Endothelial cell of umbilical vein (primary cell): ENCODE measurements around the gene TDRD9. TPM values are rescaled to one million over a fixed set of nuclear protein-coding genes. Genes with fewer than 3 reads are reported as not detected.
"Not testable (repeated sequence)": the region's sequence is repeated elsewhere in the genome, so short reads cannot be mapped to it uniquely, and the experiment has no call there.

ENCODE experiments used
- BruUV-seq: library from RNA; stranded (reverse); fragments of 400-500 nt; replicated peaks from 2 replicates; lab custom pipeline; 2021; lab: Mats Ljungman, UMichigan
- CTCF ChIA-PET: fragments of 300-600, 350-600 bp; sonication (Branson Sonifier 250); formaldehyde crosslinking; loops from one replicate; lab custom pipeline; 2021; ENCODE audit warnings: antibody characterized with exemption, inconsistent platforms; lab: Charles Lee
- POLR2A ChIA-PET: fragments of 300-600, 350-600 bp; sonication (Branson Sonifier 250); formaldehyde crosslinking; loops from one replicate; lab custom pipeline; 2021; ENCODE audit warnings: antibody characterized with exemption, inconsistent platforms; lab: Charles Lee
- DNase-seq: peaks from one replicate; pipeline ENCODE4 v3.0.0-alpha.2; 2011; ENCODE audit warnings: low read depth, low spot score
- FAIRE-seq: peaks from 2 replicates; lab custom pipeline; 2011; peaks lifted over from hg19 to GRCh38; lab: Jason Lieb, UNC
- H2AFZ ChIP-seq: 2 replicates; pipeline ENCODE4 v1.6.0; 2012; ENCODE audit warnings: low read depth, low read length, control low read depth, inconsistent platforms
- H3K27ac ChIP-seq: 2 replicates; pipeline ENCODE4 v1.5.1; 2011; ENCODE audit warnings: low read depth, mild to moderate bottlenecking, control low read depth, low read length, moderate library complexity; ENCODE audit not compliant: insufficient read depth
- H3K27me3 ChIP-seq, 2 experiments: 2 replicates each; pipeline versions ENCODE4 v1.6.0 to v1.6.1; 2011; ENCODE audit warnings: low read length in 2 of 2, mixed read lengths in 1 of 2; ENCODE audit not compliant: control insufficient read depth in 2 of 2, insufficient read depth in 2 of 2
- H3K36me3 ChIP-seq, 2 experiments: 2 replicates in 1 of 2; 3 replicates in 1 of 2; pipeline ENCODE4 v1.5.1; 2011; ENCODE audit warnings: low read length in 2 of 2, mild to moderate bottlenecking in 1 of 2, moderate library complexity in 1 of 2; ENCODE audit not compliant: control insufficient read depth in 2 of 2, insufficient read depth in 2 of 2; ENCODE audit errors: extremely low read depth in 1 of 2
- H3K4me1 ChIP-seq: 3 replicates; pipeline ENCODE4 v1.5.1; 2011; ENCODE audit warnings: mild to moderate bottlenecking, low read length; ENCODE audit not compliant: control insufficient read depth, insufficient read depth; ENCODE audit errors: extremely low read depth
- H3K4me2 ChIP-seq: 2 replicates; pipeline ENCODE4 v1.6.1; 2011; ENCODE audit warnings: low read length, control low read depth, mixed read lengths; ENCODE audit not compliant: insufficient read depth
- H3K4me3 ChIP-seq, 3 experiments: fragments of 200-600 bp in 1 of 3; sonication (generic), shearing (Covaris generic) in 1 of 3; replicated peaks in 1 of 3; 2 replicates each; pipeline ENCODE4 v1.5.1; 2011 to 2016; ENCODE audit warnings: control low read depth in 3 of 3, low read length in 3 of 3, mild to moderate bottlenecking in 2 of 3, inconsistent platforms in 1 of 3, low read depth in 1 of 3, moderate library complexity in 1 of 3; ENCODE audit not compliant: insufficient read depth in 1 of 3
- H3K79me2 ChIP-seq: 2 replicates; pipeline ENCODE4 v1.6.0; 2012; ENCODE audit warnings: low read length, inconsistent platforms; ENCODE audit not compliant: control insufficient read depth, insufficient read depth
- H3K9ac ChIP-seq: replicated peaks from 2 replicates; pipeline ENCODE3; 2011; ENCODE audit warnings: low read length, control low read depth; ENCODE audit not compliant: insufficient read depth; ENCODE audit errors: extremely low read depth
- H3K9me1 ChIP-seq: replicated peaks from 3 replicates; pipeline ENCODE4 v1.6.0; 2011; ENCODE audit warnings: mild to moderate bottlenecking, low read length; ENCODE audit not compliant: control insufficient read depth, insufficient read depth; ENCODE audit errors: extremely low read depth
- H3K9me3 ChIP-seq: replicated peaks from 2 replicates; pipeline ENCODE4 v1.5.1; 2012; ENCODE audit warnings: low read length, inconsistent platforms; ENCODE audit not compliant: control insufficient read depth, insufficient read depth
- H4K20me1 ChIP-seq: replicated peaks from 2 replicates; pipeline ENCODE3; 2011; ENCODE audit warnings: mild to moderate bottlenecking, low read length; ENCODE audit not compliant: control insufficient read depth, insufficient read depth; ENCODE audit errors: extremely low read depth
- CTCF ChIP-seq, 2 donors: IDR thresholded peaks; 1 replicate in 1 of 2; 2 replicates in 1 of 2; pipeline ENCODE4 v1.5.1; 2011; ENCODE audit warnings: low read length in 2 of 2, mild to moderate bottlenecking in 2 of 2, moderate library complexity in 2 of 2, control low read depth in 1 of 2, inconsistent platforms in 1 of 2, low read depth in 1 of 2; ENCODE audit not compliant: insufficient read depth in 1 of 2; ENCODE audit errors: extremely low read depth in 1 of 2
- EZH2 ChIP-seq: IDR thresholded peaks from 2 replicates; pipeline ENCODE4 v1.6.1; 2012; ENCODE audit warnings: borderline replicate concordance, low read depth, mild to moderate bottlenecking, moderate library complexity, low read length, inconsistent platforms; ENCODE audit not compliant: severe bottlenecking
- FOS ChIP-seq: IDR thresholded peaks from 2 replicates; pipeline ENCODE4 v1.6.1; 2011; ENCODE audit warnings: mild to moderate bottlenecking, low read length, moderate library complexity, borderline replicate concordance; ENCODE audit not compliant: insufficient read depth
- GATA2 ChIP-seq: IDR thresholded peaks from 2 replicates; pipeline ENCODE4 v1.7.0; 2011; ENCODE audit warnings: low read depth, mild to moderate bottlenecking, moderate library complexity, mixed read lengths, low read length; ENCODE audit not compliant: insufficient read length, insufficient read depth
- JUN ChIP-seq: IDR thresholded peaks from 2 replicates; pipeline ENCODE4 v1.6.1; 2011; ENCODE audit warnings: borderline replicate concordance, low read depth; ENCODE audit not compliant: insufficient read length, insufficient read depth
- MAX ChIP-seq: IDR thresholded peaks from 2 replicates; pipeline ENCODE4 v1.6.1; 2011; ENCODE audit not compliant: insufficient read depth, insufficient read length
- MYC ChIP-seq: IDR thresholded peaks from one replicate; pipeline ENCODE4 v1.6.1; 2011; ENCODE audit warnings: mild to moderate bottlenecking, low read depth, low read length
- POLR2A ChIP-seq: IDR thresholded peaks from 2 replicates; pipeline ENCODE4 v1.6.1; 2012; ENCODE audit warnings: low read depth, mild to moderate bottlenecking, control low read depth, low read length
- POLR2AphosphoS5 ChIP-seq: IDR thresholded peaks from 2 replicates; pipeline ENCODE4 v1.6.1; 2012; ENCODE audit warnings: low read depth, mild to moderate bottlenecking, control low read depth, low read length, moderate library complexity; ENCODE audit not compliant: insufficient read depth
- dilution Hi-C: fragments of 300-500 bp; cut with MboI; formaldehyde crosslinking; loops from one replicate; pipeline ENCODE4 v1.15.0; 2019; ENCODE audit warnings: low sequenced_read_pairs; ENCODE audit not compliant: extremely low pct_ligation_motif_present
- intact Hi-C: fragments of 100-400 bp; cut with micrococcal nuclease; formaldehyde crosslinking; loops from one replicate; pipeline ENCODE4 v1.10.0; 2022
- polyA plus RNA-seq, 4 experiments: library from polyadenylated mRNA; depleted of rRNA in 3 of 4; stranded (reverse) in 3 of 4; unstranded in 1 of 4; fragments of >200 nt; gene quantifications; 2 replicates each; pipeline versions ENCODE4 v1.2.1 to v1.2.3, GENCODE V29; 2011 to 2012; ENCODE audit warnings: missing spikeins in 1 of 4
- total RNA-seq: library from RNA; stranded (reverse); gene quantifications from 2 replicates; pipeline ENCODE4 v1.2.3, GENCODE V29; 2021

The TDRD9 gene
- total and polyA plus RNA-seq, 2 donors (not counting 3 experiments of a cell fraction or from before 2014, with no cell fraction given): 0.52 to 1.4 TPM

GRCh38 chr14:103887170-103887501 lies 41.1 kb upstream of the TDRD9 start:
- Histone ChIP-seq H3K79me2 (no peaks in the 10 kb centered on the region), H3K9ac (no peak overlapping the region), H3K4me2 (no peak overlapping the region), H3K27ac (no peak overlapping the region), H4K20me1 (no peaks in the 10 kb centered on the region), H3K36me3 (no peaks in the 10 kb centered on the region), H3K4me1 (peaks cover 8% of the 10 kb centered on the region), H3K27me3 (no peaks in the 10 kb centered on the region), H3K9me3 (no peaks in the 10 kb centered on the region), H2AFZ (no peak overlapping the region), H3K4me3 (no peak overlapping the region), H3K9me1 (no peaks in the 10 kb centered on the region)
- TF ChIP-seq POLR2A: no peak
- intact Hi-C loops: no loop called here
- CTCF ChIA-PET: interaction anchor here (1.3 to 10.4 kb wide), 2 partner anchors 13 to 78 kb away, joined by 4 to 81 read pairs; no protein-coding TSS in a partner anchor
- DNase-seq (no peak), FAIRE-seq (no peak)
- dilution Hi-C loops: no loop called here
- POLR2A ChIA-PET: no interaction called here
- BruUV-seq: no TSS peak

- ChIA-PET POLR2A (no interaction called here), CTCF (interaction anchor here (10.4 kb wide), 1 partner anchor 13 kb away, joined by 81 read pairs; no protein-coding TSS in a partner anchor)
- no peak overlapping the region for H3K4me2 ChIP-seq
- DNase-seq: no peak
- no peaks in the 10 kb centered on the region for H3K79me2 ChIP-seq
- dilution Hi-C loops (no loop called here), intact Hi-C loops (no loop called here)
- no peak overlapping the region for H3K4me3 ChIP-seq
- no peak overlapping the region for H3K9ac ChIP-seq
- H3K36me3 ChIP-seq: no peaks in the 10 kb centered on the region
- H3K9me1 ChIP-seq: no peaks in the 10 kb centered on the region
- BruUV-seq: no TSS peak
- H3K4me1 ChIP-seq: peaks cover 7% of the 10 kb centered on the region
- no peaks in the 10 kb centered on the region for H3K27me3 ChIP-seq
- H3K9me3 ChIP-seq: no peaks in the 10 kb centered on the region
- H4K20me1 ChIP-seq: no peaks in the 10 kb centered on the region
- H2AFZ ChIP-seq: no peak overlapping the region
- FAIRE-seq: no peak
- no peak overlapping the region for H3K27ac ChIP-seq
- no peak for TF ChIP-seq EZH2
- no peak for TF ChIP-seq FOS
- TF ChIP-seq MYC: no peak
- TF ChIP-seq POLR2AphosphoS5: no peak
- TF ChIP-seq MAX: no peak
- TF ChIP-seq JUN: no peak
- TF ChIP-seq CTCF (IDR thresholded peaks at IDR 0.05; ENCODE audit: extremely low read depth in 1 of 2, insufficient read depth in 1 of 2, low read depth in 1 of 2, low read length in 2 of 2): no peak
- no peak for TF ChIP-seq POLR2A
- no peak for TF ChIP-seq GATA2
Measured at GRCh38 chr14:103887557-103888115, 40.6 kb upstream of the TDRD9 start.

- dilution Hi-C loops, H2AFZ ChIP-seq, H3K4me2 ChIP-seq, H3K4me3 ChIP-seq, H3K27ac ChIP-seq, H3K9me1 ChIP-seq, DNase-seq, H3K4me1 ChIP-seq, FAIRE-seq, intact Hi-C loops, H3K36me3 ChIP-seq, H3K79me2 ChIP-seq, H3K27me3 ChIP-seq, BruUV-seq, H3K9ac ChIP-seq, H3K9me3 ChIP-seq, H4K20me1 ChIP-seq: not testable (repeated sequence)
- CTCF ChIA-PET: interaction anchor here (0.7 to 4.3 kb wide), 2 partner anchors 12 to 21 kb away, joined by 4 to 39 read pairs; no protein-coding TSS in a partner anchor
- POLR2A ChIA-PET: interaction anchor here (0.7 kb wide), 2 partner anchors 11 to 905 kb away, joined by 3 to 4 read pairs; no protein-coding TSS in a partner anchor
Measured at GRCh38 chr14:103889002-103889312, 39.3 kb upstream of the TDRD9 start.
